Mononuclear cell (primary cell): Measurements from ENCODE around the gene GALNT14. TPM values are rescaled to one million over a fixed set of nuclear protein-coding genes. Genes with fewer than 3 reads are reported as not detected.
"Not testable (repeated sequence)": the region's sequence is repeated elsewhere in the genome, so short reads cannot be mapped to it uniquely, and the experiment has no call there.

Source experiments
- H3K27me3 ChIP-seq: 2 replicates; pipeline ENCODE4 v1.6.0; 2011; ENCODE audit warnings: low read length, control low read depth; ENCODE audit not compliant: insufficient read depth
- H3K4me1 ChIP-seq: 2 replicates; pipeline ENCODE4 v1.5.1; 2011; ENCODE audit warnings: mild to moderate bottlenecking, low read length, control low read depth; ENCODE audit not compliant: insufficient read depth
- H3K4me3 ChIP-seq: 2 replicates; pipeline ENCODE4 v1.5.1; 2011; ENCODE audit warnings: mild to moderate bottlenecking, low read length, moderate library complexity
- H3K9me3 ChIP-seq: 2 replicates; pipeline ENCODE4 v1.5.1; 2011; ENCODE audit warnings: low read depth, mild to moderate bottlenecking, control low read depth, low read length
- total RNA-seq: library from RNA; depleted of rRNA; stranded (reverse); fragments of >200 nt; gene quantifications from one replicate; pipeline ENCODE4 v1.2.3, GENCODE V29; 2012

The GALNT14 gene, protein sequence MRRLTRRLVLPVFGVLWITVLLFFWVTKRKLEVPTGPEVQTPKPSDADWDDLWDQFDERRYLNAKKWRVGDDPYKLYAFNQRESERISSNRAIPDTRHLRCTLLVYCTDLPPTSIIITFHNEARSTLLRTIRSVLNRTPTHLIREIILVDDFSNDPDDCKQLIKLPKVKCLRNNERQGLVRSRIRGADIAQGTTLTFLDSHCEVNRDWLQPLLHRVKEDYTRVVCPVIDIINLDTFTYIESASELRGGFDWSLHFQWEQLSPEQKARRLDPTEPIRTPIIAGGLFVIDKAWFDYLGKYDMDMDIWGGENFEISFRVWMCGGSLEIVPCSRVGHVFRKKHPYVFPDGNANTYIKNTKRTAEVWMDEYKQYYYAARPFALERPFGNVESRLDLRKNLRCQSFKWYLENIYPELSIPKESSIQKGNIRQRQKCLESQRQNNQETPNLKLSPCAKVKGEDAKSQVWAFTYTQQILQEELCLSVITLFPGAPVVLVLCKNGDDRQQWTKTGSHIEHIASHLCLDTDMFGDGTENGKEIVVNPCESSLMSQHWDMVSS
- total RNA-seq, result 0.31 TPM

DNA sequence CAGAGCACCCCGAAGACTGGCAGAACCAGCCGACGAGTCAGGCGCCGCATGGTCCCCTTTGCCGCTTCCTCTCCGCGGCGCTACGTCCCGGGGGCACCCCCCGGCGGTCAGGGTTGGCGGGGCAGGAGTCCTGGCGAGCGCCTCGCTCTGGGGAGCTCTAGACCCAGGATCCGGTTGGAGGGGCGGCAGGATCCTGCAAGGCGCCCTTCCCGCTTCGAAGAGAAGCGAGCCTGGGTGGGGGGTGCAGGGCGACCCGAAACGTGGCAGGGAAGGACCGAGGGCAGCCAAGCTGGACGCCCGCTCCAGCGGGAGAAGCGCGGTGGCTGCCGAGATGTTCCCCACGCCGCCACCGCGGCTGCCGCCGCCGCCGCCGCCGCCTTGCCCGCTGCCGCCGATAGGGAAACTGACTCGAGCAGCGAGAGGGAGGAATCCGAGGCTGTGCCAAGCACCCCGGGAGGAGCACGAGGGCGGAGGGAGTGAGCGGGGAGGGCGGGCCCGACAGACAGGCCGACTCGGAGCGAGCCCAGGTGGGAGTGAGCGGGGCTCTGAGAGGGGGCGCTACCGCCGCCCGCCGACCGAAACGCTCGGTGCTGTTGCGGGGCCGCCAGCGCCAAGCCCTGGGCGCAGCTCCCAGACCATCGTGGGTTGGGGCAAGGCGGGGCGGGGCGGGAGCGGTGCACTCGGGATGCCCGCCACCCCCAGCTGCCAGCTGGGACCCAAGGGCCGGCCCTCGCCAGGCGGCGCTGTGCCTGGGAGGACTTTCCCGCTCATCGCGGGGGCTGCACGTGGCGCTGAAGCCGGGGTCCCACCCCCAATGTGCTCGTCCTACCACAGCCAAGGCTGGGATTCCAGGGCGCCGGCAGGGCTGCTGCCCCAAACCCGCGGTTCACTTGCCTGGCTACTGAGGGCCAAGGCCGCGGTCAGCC, at the start of gene GALNT14:
TSS of gene GALNT14 (minus strand) at position 404 of the 926 bp plus-strand sequence. CDS start at position 50, 354 bp downstream.
- peak within 1 kb of the TSS; percentile 36 for H3K4me3 ChIP-seq
- H3K9me3 ChIP-seq, result no peaks in the 10 kb centered on the region
- peaks cover 24% of the 10 kb centered on the region for H3K27me3 ChIP-seq
- peaks cover 22% of the 10 kb centered on the region for H3K4me1 ChIP-seq

DNA sequence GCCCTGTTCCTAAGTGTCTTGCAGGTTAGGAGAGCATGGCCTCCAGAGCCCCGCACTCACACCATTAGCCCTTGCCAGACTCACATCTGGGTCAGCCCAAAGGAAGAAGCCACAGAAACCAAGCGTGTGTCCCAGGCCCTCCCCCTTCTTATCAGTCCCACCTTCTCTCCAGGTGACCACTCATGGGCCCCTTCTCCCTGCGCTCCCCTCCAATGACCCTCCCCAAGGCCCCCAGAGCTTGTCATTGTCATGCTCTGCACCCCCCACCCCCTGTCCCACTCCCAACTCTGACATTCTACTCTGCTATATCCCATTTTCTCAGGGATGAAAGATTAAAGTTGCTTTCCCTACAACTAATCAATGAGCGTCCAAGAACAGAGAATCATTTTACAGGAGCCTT, 48.9 kb upstream of the GALNT14 start:
- H3K4me3 ChIP-seq, result no peak overlapping the region
- H3K27me3 ChIP-seq, result no peaks in the 10 kb centered on the region
- no peaks in the 10 kb centered on the region for H3K9me3 ChIP-seq
- no peaks in the 10 kb centered on the region for H3K4me1 ChIP-seq

DNA sequence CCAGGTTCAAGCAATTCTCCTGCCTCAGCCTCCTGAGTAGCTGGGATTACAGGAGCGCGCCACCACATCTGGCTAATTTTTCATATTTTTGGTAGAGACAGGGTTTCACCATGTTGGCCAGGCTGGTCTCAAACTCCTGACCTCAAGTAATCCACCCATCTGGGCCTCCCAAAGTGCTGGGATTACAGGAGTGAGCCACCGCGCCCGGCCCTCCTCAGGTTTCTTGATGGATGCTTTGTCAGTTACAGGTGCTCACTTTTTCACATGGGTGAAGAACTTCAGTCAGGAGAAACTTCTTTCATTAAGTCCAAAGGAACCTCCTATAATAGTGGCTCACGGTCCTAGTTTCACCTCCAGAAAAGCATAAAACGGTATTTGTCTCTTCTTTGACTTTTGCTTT, 45.7 kb upstream of the GALNT14 start:
- not testable (repeated sequence) for H3K4me3 ChIP-seq, H3K4me1 ChIP-seq, H3K9me3 ChIP-seq, H3K27me3 ChIP-seq

DNA sequence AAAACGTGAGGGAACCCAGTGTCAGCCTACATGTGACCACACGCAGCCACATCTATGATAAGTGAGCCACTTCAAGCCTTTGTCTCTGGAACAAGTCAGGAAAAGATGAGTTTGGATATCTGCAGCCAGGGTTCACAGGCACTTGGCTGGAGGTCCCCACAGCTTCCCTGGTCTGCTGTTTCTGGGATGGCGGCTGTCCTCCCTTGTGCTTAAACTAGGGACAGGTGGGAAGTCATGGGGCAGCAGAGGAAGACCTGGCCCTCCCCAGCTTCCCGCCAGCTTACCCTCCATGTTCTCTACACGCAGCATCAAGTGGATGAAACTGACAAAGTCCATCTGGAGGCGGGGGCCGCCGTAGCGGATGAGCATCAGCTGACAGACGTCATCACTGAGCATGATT, 38.5 kb upstream of the GALNT14 start:
- H3K4me1 ChIP-seq, result no peaks in the 10 kb centered on the region
- H3K4me3 ChIP-seq, result no peak overlapping the region
- H3K9me3 ChIP-seq, result no peaks in the 10 kb centered on the region
- H3K27me3 ChIP-seq, result no peaks in the 10 kb centered on the region

DNA sequence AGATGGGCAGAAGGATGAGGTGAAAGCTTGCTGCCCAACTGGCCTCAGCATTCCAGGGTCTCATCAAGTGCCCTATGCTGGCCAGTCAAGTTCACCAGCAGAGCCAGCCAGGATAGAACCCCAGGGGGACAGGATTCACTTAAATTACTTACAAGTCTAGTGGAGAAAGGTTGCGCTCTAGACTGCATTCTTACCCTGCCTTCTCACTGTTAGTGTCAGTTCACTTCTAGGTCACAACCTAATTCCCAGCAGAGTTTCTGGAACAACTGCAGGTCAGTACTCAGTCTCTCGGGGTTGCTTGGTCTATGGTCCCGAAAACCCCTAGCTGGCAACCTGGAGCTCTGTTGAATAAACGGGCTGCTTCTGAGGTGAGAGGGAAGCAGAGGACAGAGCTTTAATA, 32.9 kb upstream of the GALNT14 start:
- Histone ChIP-seq H3K9me3 (no peaks in the 10 kb centered on the region), H3K4me3 (no peak overlapping the region), H3K27me3 (no peaks in the 10 kb centered on the region), H3K4me1 (no peaks in the 10 kb centered on the region)

DNA sequence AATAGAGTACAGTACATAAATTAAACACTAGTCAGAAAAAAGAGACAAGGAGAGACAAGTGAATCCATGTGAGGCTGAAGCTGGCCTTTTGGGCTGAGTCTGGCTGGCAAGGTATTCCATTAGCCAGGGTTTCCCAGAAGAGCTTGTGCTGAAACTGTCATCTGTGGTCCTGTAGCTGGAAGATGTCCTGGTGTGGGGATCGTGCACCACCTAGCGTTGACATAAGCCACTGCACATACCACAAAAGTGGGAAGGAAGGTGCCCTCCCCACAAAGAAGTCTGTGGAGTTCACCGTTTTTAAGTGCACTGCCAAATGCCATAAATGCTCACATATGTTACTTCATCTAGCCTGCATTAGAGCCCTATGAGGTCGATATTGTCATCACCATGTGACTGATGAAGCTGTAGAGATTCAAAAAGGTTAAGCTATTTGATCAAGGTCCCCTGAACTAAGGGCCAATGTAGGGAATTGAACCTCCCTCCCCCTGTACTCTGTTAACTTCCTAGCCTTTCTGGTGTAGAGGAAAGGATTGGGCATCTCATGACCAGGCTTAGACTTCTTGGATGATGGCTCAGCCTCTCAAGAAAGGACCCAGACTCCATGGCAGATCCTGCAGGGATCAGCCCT, 31.9 kb upstream of the GALNT14 start:
- no peaks in the 10 kb centered on the region for H3K9me3 ChIP-seq
- peaks cover under 1% of the 10 kb centered on the region for H3K4me1 ChIP-seq
- no peak overlapping the region for H3K4me3 ChIP-seq
- H3K27me3 ChIP-seq, result no peaks in the 10 kb centered on the region

DNA sequence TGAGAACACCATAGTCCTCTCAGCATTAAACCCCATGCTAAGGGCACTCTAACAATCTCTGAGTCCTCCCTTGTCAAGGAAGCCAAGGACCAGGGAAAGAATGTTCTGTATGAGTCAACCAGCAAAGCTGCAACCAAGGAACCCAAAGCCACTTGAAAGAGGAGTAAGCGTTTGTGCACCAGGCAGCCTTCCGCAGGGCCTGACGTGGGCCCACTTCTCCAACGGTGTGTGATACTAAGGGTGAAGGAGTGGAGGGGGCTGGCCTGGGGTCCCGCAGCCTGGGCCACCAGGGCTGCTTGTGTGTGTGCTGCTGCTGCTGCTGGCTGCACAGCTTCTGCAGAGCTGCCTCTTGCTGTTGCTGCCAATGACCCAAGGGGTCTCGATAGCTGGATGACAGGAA, 30.1 kb upstream of the GALNT14 start:
- H3K4me1 ChIP-seq, result peaks cover 5% of the 10 kb centered on the region
- H3K27me3 ChIP-seq, result no peaks in the 10 kb centered on the region
- no peaks in the 10 kb centered on the region for H3K9me3 ChIP-seq
- no peak overlapping the region for H3K4me3 ChIP-seq

DNA sequence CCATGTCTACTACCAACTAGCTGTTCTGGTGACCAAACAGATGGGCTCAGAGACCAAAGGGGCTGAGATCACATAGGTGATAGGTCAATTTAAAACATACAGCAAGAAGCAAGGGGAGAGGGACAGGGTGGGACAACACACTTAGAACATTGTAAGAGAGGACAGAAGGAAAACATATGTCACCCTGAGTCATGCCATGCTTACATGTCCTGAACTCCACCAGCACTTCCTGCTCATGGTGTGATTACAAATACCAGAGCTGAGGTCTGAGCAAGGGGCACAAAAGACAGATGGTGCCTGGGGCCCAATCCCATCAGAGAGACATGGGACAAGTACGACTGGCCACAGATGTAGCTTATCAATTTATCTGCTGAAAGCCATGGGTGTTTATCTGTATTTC, 28.7 kb upstream of the GALNT14 start:
- Histone ChIP-seq H3K9me3 (no peaks in the 10 kb centered on the region), H3K27me3 (no peaks in the 10 kb centered on the region), H3K4me1 (peaks cover 5% of the 10 kb centered on the region), H3K4me3 (no peak overlapping the region)

DNA sequence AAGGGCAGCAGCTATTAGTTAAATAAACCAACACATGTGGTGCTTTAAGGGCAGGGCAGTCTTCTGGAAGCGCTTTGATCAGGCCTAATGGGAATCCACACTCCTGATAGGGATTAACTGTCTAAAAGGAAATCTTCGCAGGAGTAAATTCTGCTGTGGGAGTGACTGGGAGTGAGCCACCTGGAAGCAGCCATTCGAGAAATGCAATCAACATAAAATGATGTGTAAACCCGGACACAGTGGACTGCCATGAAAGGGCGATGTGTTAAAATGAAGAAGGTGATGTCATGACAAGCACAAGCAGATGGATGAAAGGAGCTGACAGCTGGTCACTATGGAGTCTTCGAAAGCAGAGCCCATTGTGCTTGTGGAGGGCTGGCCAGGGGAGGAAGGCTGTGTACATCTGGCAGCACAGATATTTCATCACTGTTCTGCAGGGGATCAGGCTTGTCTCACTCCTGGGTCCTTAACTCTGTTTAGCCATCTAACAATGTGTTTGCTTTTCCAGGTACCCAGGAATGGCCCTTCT, 24.8 kb upstream of the GALNT14 start:
- Histone ChIP-seq H3K4me1 (peaks cover 5% of the 10 kb centered on the region), H3K9me3 (no peaks in the 10 kb centered on the region), H3K27me3 (no peaks in the 10 kb centered on the region), H3K4me3 (no peak overlapping the region)

DNA sequence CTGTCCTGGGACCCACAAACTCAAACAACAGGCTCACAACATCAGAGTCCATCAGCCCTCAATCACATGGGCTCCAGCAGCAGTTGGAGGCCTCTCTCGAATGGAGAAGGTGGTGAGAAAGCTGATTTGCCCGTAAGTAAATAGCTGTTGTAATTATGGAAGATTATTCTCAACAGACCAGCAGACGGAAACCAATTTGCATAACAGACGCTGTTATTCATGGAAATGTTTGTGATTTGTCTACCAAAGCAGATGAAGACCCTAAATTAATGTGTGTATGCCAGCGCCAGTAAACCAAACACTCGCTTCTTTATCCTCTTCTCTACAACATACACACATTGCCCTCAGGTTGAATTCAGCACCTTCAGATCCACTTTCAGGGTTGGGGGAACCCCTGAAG, 23.4 kb upstream of the GALNT14 start:
- Histone ChIP-seq H3K4me3 (no peak overlapping the region), H3K27me3 (no peaks in the 10 kb centered on the region), H3K9me3 (no peaks in the 10 kb centered on the region), H3K4me1 (peaks cover 5% of the 10 kb centered on the region)

DNA sequence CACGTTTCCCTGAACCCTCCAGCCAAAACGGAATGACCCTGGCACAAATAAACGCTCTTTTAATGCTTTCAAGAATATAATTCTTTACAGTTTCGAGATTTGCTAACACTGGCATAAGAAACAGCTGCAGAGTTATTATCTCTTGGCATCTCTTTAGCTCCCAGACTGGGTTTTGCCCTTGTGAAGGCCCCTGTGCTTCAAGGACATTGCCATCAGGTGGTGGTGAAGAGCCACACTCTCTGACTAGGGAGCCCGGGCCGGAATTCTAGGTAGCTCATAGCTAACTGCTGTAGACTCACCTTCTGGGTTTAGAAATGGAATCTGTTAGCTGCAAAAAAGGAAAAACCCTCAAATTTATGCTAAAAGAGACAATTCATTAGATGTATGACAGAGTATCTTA, 13.3 kb upstream of the GALNT14 start:
- Histone ChIP-seq H3K4me1 (no peaks in the 10 kb centered on the region), H3K9me3 (no peaks in the 10 kb centered on the region), H3K4me3 (no peak overlapping the region), H3K27me3 (no peaks in the 10 kb centered on the region)

DNA sequence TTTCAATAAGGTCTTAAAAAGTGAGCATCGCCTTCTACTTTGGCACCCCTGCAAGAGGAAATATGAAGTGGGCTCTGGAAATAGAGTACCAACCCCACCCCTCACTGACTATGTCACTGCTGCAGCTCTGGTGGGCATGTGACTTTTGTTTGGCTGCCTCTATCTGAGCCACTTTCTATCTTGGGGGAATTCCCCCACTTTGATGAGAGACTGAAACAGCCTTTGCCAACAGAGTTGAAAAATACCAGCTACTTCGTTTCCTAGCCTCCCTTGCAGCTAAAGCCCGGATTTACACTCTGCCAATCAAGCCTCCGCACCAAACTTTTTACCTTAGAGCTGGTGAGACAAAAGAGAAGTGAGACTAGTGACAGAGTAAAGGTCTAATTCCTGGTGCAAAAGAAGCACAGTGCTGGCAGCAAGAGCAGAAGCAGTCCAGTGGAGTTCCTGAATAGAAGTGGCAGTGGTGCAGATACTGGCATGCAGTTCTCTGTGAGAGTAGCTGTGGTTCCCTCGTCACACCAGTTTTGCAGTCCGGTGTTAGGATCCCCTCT, 12.0 kb upstream of the GALNT14 start:
- H3K4me3 ChIP-seq, result no peak overlapping the region
- H3K9me3 ChIP-seq, result no peaks in the 10 kb centered on the region
- H3K27me3 ChIP-seq, result no peaks in the 10 kb centered on the region
- H3K4me1 ChIP-seq, result no peaks in the 10 kb centered on the region

DNA sequence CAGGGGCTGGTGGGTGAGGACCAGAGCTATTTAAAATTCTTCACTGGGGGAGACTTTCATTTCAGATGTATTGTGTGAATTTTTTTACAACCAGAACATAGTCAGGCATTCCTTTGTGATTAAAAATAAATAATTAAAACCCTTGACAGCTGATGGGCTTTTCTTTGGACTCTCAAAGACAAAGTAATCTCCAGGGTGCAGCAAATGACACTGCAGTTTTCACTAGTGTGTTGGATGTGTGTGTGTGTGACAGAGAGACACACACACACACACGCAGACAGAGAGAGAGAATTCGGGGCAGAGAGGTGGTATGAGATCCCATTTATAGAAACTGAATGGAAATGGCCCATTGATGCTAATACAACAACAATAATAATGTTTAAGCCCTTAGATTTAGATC, 10.3 kb upstream of the GALNT14 start:
- no peaks in the 10 kb centered on the region for H3K4me1 ChIP-seq
- H3K4me3 ChIP-seq, result no peak overlapping the region
- H3K9me3 ChIP-seq, result no peaks in the 10 kb centered on the region
- H3K27me3 ChIP-seq, result no peaks in the 10 kb centered on the region

DNA sequence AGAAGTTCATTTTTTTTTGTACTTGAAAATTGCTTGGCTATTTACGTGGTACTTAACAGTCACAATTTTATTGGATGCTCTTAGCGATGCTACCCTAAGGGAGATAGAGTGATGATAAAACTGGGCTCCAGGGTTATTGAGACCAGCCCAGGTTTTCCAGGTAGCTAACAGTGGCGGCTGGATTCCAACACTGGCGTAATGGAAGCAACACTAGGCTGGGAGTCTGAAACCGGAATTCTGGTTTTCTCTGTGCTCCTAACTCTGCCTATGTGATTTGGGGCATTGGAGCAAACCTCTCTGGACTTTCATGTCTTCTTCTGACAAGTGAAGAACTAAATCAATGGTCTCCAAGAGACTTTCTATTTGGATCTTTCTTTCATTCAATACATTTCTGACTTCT, 9.4 kb upstream of the GALNT14 start:
- H3K27me3 ChIP-seq, result no peaks in the 10 kb centered on the region
- H3K4me1 ChIP-seq, result no peaks in the 10 kb centered on the region
- H3K4me3 ChIP-seq, result no peak overlapping the region
- H3K9me3 ChIP-seq, result no peaks in the 10 kb centered on the region
